SU-DHL-6 (cell line): ENCODE data around the gene PALLD.

Experiments
- H2AFZ ChIP-seq: fragments of 200-600 bp; sonication (generic); 2 replicates; pipeline ENCODE4 v1.6.1; 2014; ENCODE audit warnings: low read depth, mild to moderate bottlenecking, moderate library complexity, mixed read lengths, antibody characterized with exemption, low read length; ENCODE audit not compliant: severe bottlenecking
- H3F3A ChIP-seq: fragments of 200-600 bp; shearing (Covaris generic); 2 replicates; pipeline ENCODE4 v1.6.0; 2016; ENCODE audit warnings: antibody characterized with exemption, mild to moderate bottlenecking; ENCODE audit not compliant: insufficient read depth
- H3K27ac ChIP-seq: fragments of 200-600 bp; sonication (generic); 2 replicates; pipeline ENCODE4 v1.5.1; 2016; ENCODE audit warnings: low read depth, mild to moderate bottlenecking, low read length, moderate library complexity, mixed read lengths
- H3K27me3 ChIP-seq: fragments of 200-600 bp; sonication (generic), shearing (Covaris generic); 2 replicates; pipeline ENCODE4 v1.6.0; 2014; ENCODE audit warnings: mild to moderate bottlenecking, low read length
- H3K36me3 ChIP-seq: fragments of 200-600 bp; sonication (generic); 2 replicates; pipeline ENCODE4 v1.6.1; 2014; ENCODE audit warnings: mild to moderate bottlenecking, low read length, mixed read lengths
- H3K4me2 ChIP-seq: fragments of 300-600, 200-600 bp; shearing (Covaris generic), sonication (generic); 2 replicates; pipeline ENCODE4 v1.6.0; 2014; ENCODE audit warnings: low read length, low read depth, mild to moderate bottlenecking; ENCODE audit not compliant: poor library complexity, severe bottlenecking
- H3K4me3 ChIP-seq: fragments of 200-600 bp; sonication (generic); 2 replicates; pipeline ENCODE4 v1.5.1; 2014; ENCODE audit warnings: antibody characterized with exemption, low read length, mild to moderate bottlenecking, mixed read lengths; ENCODE audit not compliant: insufficient read depth, poor library complexity, severe bottlenecking
- H3K79me2 ChIP-seq: fragments of 200-600 bp; sonication (generic); 2 replicates; pipeline ENCODE4 v1.6.1; 2014; ENCODE audit warnings: mild to moderate bottlenecking, low read length, moderate library complexity; ENCODE audit not compliant: insufficient read depth
- H3K9ac ChIP-seq: fragments of 200-600 bp; sonication (generic); 2 replicates; pipeline ENCODE4 v1.7.0; 2014; ENCODE audit warnings: mild to moderate bottlenecking, low read length
- H3K9me2 ChIP-seq: fragments of 200-600 bp; sonication (generic); replicated peaks from 2 replicates; pipeline ENCODE4 v1.6.1; 2014; ENCODE audit warnings: low read length; ENCODE audit not compliant: insufficient read depth
- H3K9me3 ChIP-seq: fragments of 200-600 bp; sonication (generic); 2 replicates; pipeline ENCODE4 v1.6.1; 2014; ENCODE audit warnings: low read length, mixed read lengths; ENCODE audit not compliant: insufficient read depth
- H4K20me1 ChIP-seq: fragments of 200-600 bp; sonication (generic); 2 replicates; pipeline ENCODE4 v1.6.1; 2014; ENCODE audit warnings: low read depth, mild to moderate bottlenecking, antibody characterized with exemption, low read length, moderate library complexity, mixed read lengths
- CTCF ChIP-seq: fragments of 200-600 bp; sonication (generic); IDR thresholded peaks from one replicate; pipeline ENCODE4 v1.5.1; 2017; ENCODE audit warnings: antibody characterized with exemption, mild to moderate bottlenecking, low read length, moderate library complexity; ENCODE audit not compliant: insufficient read depth, poor library complexity, severe bottlenecking
- EZH2phosphoT487 ChIP-seq: fragments of 200-600 bp; sonication (generic), shearing (Covaris generic); conservative IDR thresholded peaks from 2 replicates; pipeline ENCODE4 v1.6.1; 2018; ENCODE audit warnings: mild to moderate bottlenecking, antibody characterized with exemption, low read length, moderate library complexity, mixed read lengths

PALLD gene

GRCh38 chr4:168881781-168882420, 385.0 kb downstream of the PALLD start:
- Histone ChIP-seq H2AFZ (no peak overlapping the region), H3K4me2 (no peak overlapping the region), H3K9me3 (no peaks in the 10 kb centered on the region), H3K27me3 (no peaks in the 10 kb centered on the region), H3K79me2 (no peaks in the 10 kb centered on the region), H3K9me2 (no peaks in the 10 kb centered on the region), H3K9ac (no peak overlapping the region), H3F3A (no peaks in the 10 kb centered on the region), H3K27ac (no peak overlapping the region), H3K36me3 (no peaks in the 10 kb centered on the region), H3K4me3 (no peak overlapping the region), H4K20me1 (no peaks in the 10 kb centered on the region)
- TF ChIP-seq CTCF (no peak), EZH2phosphoT487 (no peak)

DNA sequence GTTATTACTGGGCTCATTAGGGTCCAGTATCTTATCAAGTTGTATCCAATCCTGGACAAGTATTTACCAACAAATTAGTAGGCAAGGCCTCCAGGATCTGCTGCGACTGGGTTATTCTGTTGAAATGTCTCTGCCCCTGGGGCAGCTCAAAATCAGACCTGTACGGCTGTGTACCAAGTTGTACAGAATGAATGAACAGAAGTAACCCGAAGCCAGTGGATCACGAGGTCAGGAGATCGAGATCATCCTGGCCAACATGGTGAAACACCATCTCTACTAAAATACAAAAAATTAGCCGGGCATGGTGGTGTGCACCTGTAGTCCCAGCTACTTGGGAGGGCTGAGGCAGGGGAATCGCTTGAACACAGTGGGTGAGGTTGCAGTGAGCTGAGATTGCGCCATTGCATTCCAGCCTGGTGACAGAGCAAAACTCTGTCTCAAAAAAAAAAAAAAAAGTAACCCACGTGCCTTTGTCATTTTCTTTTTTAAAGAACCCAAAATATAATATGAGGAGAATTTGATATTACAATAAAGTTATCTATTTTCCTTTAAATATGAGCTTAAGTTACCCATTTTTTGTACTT, 385.9 kb downstream of the PALLD start:
- no peak for TF ChIP-seq CTCF
- no peak for TF ChIP-seq EZH2phosphoT487
- Histone ChIP-seq H3K27me3 (no peaks in the 10 kb centered on the region), H2AFZ (no peak overlapping the region), H3K27ac (no peak overlapping the region), H3K9me2 (no peaks in the 10 kb centered on the region), H3K79me2 (no peaks in the 10 kb centered on the region), H3K36me3 (no peaks in the 10 kb centered on the region), H4K20me1 (no peaks in the 10 kb centered on the region), H3K4me2 (no peak overlapping the region), H3K9ac (no peak overlapping the region), H3K4me3 (no peak overlapping the region), H3F3A (no peaks in the 10 kb centered on the region), H3K9me3 (no peaks in the 10 kb centered on the region)

DNA sequence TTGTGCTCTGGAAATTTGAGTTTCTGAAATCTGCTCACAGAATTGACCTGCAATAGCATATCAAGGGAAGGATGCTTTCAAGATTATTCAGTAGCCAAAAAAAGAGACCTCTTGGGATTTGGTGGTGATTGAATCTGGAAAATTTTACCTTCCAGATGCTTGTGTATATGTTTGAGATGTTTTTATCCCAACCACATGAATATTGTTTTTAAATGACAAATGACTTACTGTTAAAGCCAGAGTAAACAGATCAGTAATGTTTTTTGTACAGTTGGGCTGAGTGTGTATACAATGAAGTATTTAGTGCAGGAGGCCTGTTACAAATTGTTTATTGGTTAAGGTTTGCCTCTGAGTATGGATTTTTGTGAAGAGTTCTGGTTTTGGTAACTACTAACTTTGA, 386.7 kb downstream of the PALLD start:
- H3K9me2 ChIP-seq = no peaks in the 10 kb centered on the region
- H4K20me1 ChIP-seq = no peaks in the 10 kb centered on the region
- H3K4me3 ChIP-seq = no peak overlapping the region
- H3K9ac ChIP-seq = no peak overlapping the region
- H2AFZ ChIP-seq = no peak overlapping the region
- H3K79me2 ChIP-seq = no peaks in the 10 kb centered on the region
- no peaks in the 10 kb centered on the region for H3K9me3 ChIP-seq
- no peaks in the 10 kb centered on the region for H3F3A ChIP-seq
- no peaks in the 10 kb centered on the region for H3K27me3 ChIP-seq
- H3K4me2 ChIP-seq = no peak overlapping the region
- no peak for TF ChIP-seq EZH2phosphoT487
- no peak for TF ChIP-seq CTCF
- no peak overlapping the region for H3K27ac ChIP-seq
- H3K36me3 ChIP-seq = no peaks in the 10 kb centered on the region
